HG03442 (cell line): ENCODE data around the gene ZMYM5.
A peak's percentile ranks its signal among the peaks of the same experiment; 100 is the strongest.
"Not testable (repeated sequence)": the region's sequence is repeated elsewhere in the genome, so short reads cannot be mapped to it uniquely, and the experiment has no call there.

Source experiments
- ATAC-seq: cut with Tn5 transposase; IDR thresholded peaks from one replicate; pipeline ENCODE4 v1.9.1; 2021; ENCODE audit warnings: mild to moderate bottlenecking, moderate library complexity; ENCODE audit not compliant: unreplicated experiment

Gene ZMYM5

GRCh38 chr13:19822673-19823072 is 40.8 kb downstream of the ZMYM5 start:
- no peak for ATAC-seq

DNA sequence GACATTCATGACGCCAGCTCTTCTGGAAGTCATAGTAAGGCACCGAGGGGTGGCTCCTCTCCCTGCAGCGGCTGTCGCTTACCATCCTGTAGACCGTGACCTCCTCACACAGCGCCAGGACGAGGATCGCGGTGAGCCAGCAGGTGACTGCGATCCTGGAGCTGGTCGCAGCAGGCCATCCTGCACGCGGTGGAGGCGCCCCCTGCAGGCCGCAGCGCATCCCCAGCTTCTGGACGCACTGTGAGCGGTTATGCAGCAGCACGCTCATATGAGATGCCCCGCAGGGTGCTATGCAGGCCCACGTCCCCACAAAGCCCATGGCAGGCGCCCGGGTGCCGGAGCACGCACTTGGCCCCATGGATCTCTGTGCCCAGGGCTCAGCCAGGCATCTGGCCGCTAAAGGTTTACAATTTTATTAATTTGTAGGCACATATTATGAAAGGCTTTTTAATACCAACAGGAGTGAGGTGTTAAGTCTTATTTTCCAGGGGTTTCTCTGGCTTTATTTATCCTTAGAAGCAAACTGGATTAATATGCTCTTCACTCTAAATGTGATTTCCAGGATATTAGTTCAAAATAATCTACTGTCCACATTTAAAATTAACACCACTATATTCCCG is 45.1 kb downstream of the ZMYM5 start:
- no peak for ATAC-seq

- ATAC-seq = no peak
Observed at GRCh38 chr13:19817510-19818158, 45.8 kb downstream of the ZMYM5 start.

DNA sequence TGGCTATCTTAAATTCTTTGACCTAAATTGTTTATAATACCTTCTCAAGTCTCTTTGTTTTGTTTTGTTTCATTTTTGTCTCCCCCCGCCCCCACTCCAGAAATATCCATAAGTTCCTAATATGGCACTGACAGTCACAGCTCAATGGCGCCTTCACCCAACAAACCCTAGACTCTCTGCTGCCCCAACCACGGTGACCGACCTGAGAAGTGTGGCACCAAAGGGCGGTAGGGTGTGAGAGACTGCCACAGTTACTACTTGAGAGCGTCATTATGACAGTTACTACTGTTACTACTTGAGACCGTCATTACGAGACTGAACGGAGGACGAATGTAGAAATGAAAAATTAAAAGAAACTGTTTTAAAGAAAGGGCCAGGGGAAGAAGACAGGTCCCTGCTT is 46.3 kb downstream of the ZMYM5 start:
- ATAC-seq = no peak

DNA sequence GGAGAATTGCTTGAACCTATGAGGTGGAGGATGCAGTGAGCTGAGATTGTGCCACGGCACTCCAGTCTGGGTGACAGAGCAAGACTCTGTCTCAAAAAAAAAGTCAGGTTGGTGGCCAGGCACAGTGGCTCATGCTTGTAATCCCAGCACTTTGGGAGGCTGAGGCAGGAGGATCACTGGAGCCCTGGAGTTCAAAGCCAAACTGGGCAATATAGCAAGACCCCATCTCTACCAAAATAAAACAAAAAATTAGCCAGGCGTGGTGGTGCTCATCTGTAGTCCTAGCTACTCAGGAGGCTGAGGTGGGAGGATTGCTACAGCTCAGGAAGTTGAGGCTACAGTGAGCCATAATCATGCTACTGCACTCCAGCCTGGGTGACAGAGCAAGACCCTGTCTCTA is 47.6 kb downstream of the ZMYM5 start:
- not testable (repeated sequence) for ATAC-seq

DNA sequence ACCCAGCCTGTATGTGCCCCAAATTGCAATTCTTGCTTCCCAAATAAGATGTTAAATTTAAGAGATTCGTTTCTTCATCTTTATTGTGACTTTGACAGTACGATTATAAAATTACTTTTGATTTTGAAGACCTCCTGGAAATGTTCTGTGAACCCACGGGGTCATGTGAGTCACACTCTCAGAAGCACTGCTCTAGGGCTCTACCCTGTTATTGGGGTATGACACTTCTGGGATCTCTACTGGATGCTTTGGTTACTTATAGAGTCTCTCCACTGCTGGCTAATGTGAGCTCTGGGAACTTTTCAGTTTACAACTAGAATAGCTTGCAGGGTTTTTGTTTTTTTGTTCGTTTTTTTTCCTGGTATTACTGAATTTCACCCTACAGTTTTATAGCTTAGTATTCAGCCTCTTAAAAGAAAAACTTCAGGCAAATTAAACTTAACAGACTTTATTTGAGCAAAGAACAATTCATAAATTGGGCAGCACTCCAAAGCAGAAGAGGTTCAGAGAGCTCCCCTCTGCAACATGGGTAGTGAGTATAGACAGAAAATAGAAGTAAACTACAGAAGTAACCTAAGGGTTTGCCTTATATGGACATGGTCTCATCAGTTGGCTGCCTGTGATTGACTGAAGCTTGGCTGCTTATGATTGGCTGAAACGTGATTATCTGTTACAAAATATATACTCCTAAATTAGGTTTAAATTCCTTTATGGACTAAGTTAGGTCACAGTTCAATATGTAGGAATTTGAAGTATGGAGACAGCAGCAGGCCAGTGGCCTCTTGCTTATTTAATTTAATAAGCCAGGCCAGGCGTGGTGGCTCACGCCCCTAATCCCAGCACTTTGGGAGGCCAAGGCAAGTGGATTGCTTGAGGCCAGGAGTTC is 52.2 kb downstream of the ZMYM5 start:
- no peak for ATAC-seq

DNA sequence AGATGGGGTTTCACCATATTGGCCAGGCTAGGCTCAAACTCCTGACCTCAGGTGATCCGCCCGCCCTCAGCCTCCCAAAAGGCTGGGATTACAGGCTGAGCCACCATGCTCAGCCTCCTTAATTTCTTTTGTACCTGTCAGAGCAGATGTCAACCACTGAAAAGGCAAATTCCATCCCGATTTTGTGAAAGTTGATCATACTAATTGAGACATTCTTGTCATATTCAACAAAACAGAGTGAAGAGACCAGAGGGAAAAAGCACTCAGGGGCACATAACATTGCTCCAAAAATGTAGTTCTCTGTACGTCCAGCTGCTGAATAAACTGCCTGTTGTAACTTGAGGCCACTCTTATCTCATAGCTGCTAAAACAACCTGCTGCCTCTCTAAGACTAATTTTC is 53.3 kb downstream of the ZMYM5 start:
- ATAC-seq = no peak

DNA sequence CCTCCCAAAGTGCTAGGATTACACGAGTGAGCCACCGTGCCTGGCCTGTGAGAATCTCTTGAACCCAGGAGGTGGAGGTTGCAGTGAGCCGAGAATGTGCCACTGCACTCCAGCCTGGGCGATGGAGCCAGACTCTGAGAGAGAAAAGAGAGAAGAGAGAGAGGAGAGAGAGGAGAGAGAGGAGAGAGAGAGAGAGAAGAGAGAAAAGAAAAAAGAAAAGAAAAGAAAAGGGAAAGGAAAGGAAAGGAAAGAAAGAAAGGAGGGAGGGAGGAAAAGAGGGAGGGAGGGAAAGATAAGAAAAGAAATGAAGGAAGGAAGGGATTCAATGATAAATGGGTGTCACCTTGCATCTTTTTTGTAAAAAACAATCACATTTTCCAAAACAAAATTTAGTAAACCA is 57.7 kb downstream of the ZMYM5 start:
- ATAC-seq = no peak

DNA sequence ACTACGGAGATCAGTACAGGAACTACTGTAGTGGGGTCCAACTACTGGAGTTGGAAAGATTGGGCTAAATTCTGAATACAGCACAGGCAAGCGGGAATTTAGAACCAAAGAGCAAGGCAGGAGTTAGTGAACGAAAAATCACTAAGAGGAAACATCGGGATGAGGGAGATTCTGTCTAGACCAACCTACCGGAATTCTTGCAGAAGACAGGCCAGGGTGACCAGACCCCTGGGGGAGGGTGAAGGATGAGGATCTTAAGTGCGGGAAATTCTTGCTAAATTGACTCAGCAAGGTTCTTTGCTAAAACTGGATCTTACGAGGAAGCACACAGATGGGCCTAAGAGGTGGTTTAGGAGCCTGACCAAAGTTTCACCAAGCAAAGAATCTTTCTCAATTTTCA is 67.5 kb downstream of the ZMYM5 start:
- no peak for ATAC-seq

- ATAC-seq = no peak
Observed at GRCh38 chr13:19794631-19795030, 68.8 kb downstream of the ZMYM5 start.

GRCh38 chr13:19791953-19792537 is 71.4 kb downstream of the ZMYM5 start:
- no peak for ATAC-seq

- ATAC-seq = peak; percentile 85
Observed at GRCh38 chr13:19782727-19783682, 80.4 kb downstream of the ZMYM5 start, which contains the start of gene PSPC1. TSS of gene PSPC1 (minus strand) at chr13:19782945. CDS start at chr13:19782757, 188 bp downstream.

- ATAC-seq = peak; percentile 33
Observed at GRCh38 chr13:19782049-19782726, 81.3 kb downstream of the ZMYM5 start.

- ATAC-seq = no peak
Observed at GRCh38 chr13:19781526-19781925, 81.9 kb downstream of the ZMYM5 start.

- ATAC-seq = not testable (repeated sequence)
Observed at GRCh38 chr13:19780753-19781418, 82.6 kb downstream of the ZMYM5 start.
